MM.1S (cell line): Measurements from ENCODE around the gene ARHGEF19.

Experiments
- CTCF ChIP-seq: fragments of 300-600 bp; sonication (generic); IDR thresholded peaks from 2 replicates; pipeline ENCODE4 v1.5.1; 2016; ENCODE audit warnings: antibody characterized with exemption, low read length, mixed read lengths
- EZH2 ChIP-seq: fragments of 300-600 bp; sonication (generic); optimal IDR thresholded peaks from 2 replicates; pipeline ENCODE3; 2017; ENCODE audit warnings: low read depth, mild to moderate bottlenecking, antibody characterized with exemption, low read length, mixed read lengths
- EZH2phosphoT487 ChIP-seq: fragments of 300-600 bp; sonication (generic); IDR thresholded peaks from 2 replicates; pipeline ENCODE4 v1.6.1; 2018; ENCODE audit warnings: antibody characterized with exemption, low read length

DNA sequence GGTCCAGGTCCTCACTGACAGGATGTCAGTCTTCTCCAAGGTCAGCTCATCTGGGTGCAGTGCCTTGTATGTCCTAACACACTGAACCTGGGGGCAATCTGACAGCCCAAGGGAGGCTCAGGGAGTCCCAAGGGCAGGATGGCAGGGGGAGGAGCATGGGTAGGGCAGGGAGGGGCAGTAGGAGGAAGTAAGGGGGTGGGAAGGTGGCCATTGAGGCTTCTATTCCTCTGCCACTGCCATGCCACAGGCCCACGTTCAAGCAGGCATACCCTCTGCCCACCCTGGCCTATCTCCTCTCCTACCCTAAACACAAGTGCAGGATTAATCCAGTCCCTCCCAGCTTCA lies 13.3 kb downstream of the ARHGEF19 start:
- TF ChIP-seq CTCF (no peak), EZH2 (no peak), EZH2phosphoT487 (no peak)
